K562 (cell line): ENCODE measurements around the gene RNF123. TPM values are rescaled to one million over a fixed set of nuclear protein-coding genes. Genes with fewer than 3 reads are reported as not detected.

Source experiments
- ATAC-seq: fragments of 200-7000 bp; cut with Tn5 transposase; 3 replicates; pipeline ENCODE4 v1.9.1; 2020; ENCODE audit warnings: moderate library complexity
- BruUV-seq: library from RNA; stranded (reverse); fragments of 400-500 nt; replicated peaks from 2 replicates; lab custom pipeline; 2021; lab: Mats Ljungman, UMichigan
- CTCF ChIA-PET: fragments of 300-600 bp; formaldehyde crosslinking; extraction: SDS; loops from one replicate; lab custom pipeline; 2021; ENCODE audit warnings: low intra/inter-chr PET ratio; lab: Yijun Ruan, JAX
- POLR2A ChIA-PET: fragments of 300-600, 350-650 bp; sonication (Branson Sonifier 250); formaldehyde crosslinking; extraction: SDS; loops from one replicate; lab custom pipeline; 2021; ENCODE audit warnings: antibody characterized with exemption, inconsistent platforms; lab: Yijun Ruan, JAX
- DNase-seq, 4 experiments: peaks; one replicate each; pipeline versions ENCODE4 v3.0.0 to v3.0.0-alpha.2; 2011 to 2018; ENCODE audit warnings: low spot score in 3 of 4, mixed read lengths in 3 of 4; ENCODE audit errors: extremely low read depth in 1 of 4
- FAIRE-seq: peaks from 2 replicates; lab custom pipeline; 2011; peaks lifted over from hg19 to GRCh38; lab: Jason Lieb, UNC
- H2AFZ ChIP-seq: 2 replicates; pipeline ENCODE4 v1.6.0; 2011; ENCODE audit warnings: low read depth, low read length, control low read depth, inconsistent platforms
- H3K27ac ChIP-seq: fragments of 200-600 bp; 3 replicates; pipeline ENCODE4 v1.8.0; 2011; ENCODE audit warnings: low read depth, mild to moderate bottlenecking, control low read depth, inconsistent platforms, low read length, moderate library complexity, mixed read lengths; ENCODE audit errors: extremely low read depth
- H3K27me3 ChIP-seq, 2 experiments: fragments of 300-600 bp in 1 of 2; 2 replicates in 1 of 2; 3 replicates in 1 of 2; pipeline versions ENCODE4 v1.6.0 to v1.8.0; 2011; ENCODE audit warnings: inconsistent platforms in 2 of 2, low read length in 2 of 2, mild to moderate bottlenecking in 1 of 2, mixed read lengths in 1 of 2, moderate library complexity in 1 of 2; ENCODE audit not compliant: control insufficient read depth in 2 of 2, insufficient read depth in 2 of 2
- H3K36me3 ChIP-seq: fragments of 300-600 bp; 3 replicates; pipeline ENCODE4 v1.8.0; 2011; ENCODE audit warnings: mild to moderate bottlenecking, low read length, inconsistent platforms; ENCODE audit not compliant: control insufficient read depth, insufficient read depth
- H3K4me1 ChIP-seq, 2 experiments: fragments of 200-600 bp in 1 of 2; replicated peaks in 1 of 2; 2 replicates in 1 of 2; 3 replicates in 1 of 2; pipeline versions ENCODE4 v1.5.1 to v1.8.0; 2011; ENCODE audit warnings: inconsistent platforms in 2 of 2, low read length in 2 of 2, mild to moderate bottlenecking in 1 of 2, mixed read lengths in 1 of 2, moderate library complexity in 1 of 2; ENCODE audit not compliant: control insufficient read depth in 2 of 2, insufficient read depth in 2 of 2
- H3K4me2 ChIP-seq: 2 replicates; pipeline ENCODE4 v1.6.1; 2011; ENCODE audit warnings: low read length, control low read depth, inconsistent platforms, mixed read lengths; ENCODE audit not compliant: insufficient read depth
- H3K4me3 ChIP-seq: fragments of 200-600 bp; sonication (generic), shearing (Covaris generic); 2 replicates; pipeline ENCODE4 v1.5.1; 2016; ENCODE audit warnings: control low read depth, inconsistent platforms
- H3K79me2 ChIP-seq: fragments of 200-600 bp; 3 replicates; pipeline ENCODE4 v1.8.0; 2011; ENCODE audit warnings: low read length, inconsistent platforms; ENCODE audit not compliant: control insufficient read depth, insufficient read depth
- H3K9ac ChIP-seq, 2 experiments: 2 replicates each; pipeline versions ENCODE4 v1.6.0 to v1.6.1; 2011; ENCODE audit warnings: low read depth in 2 of 2, low read length in 2 of 2, control low read depth in 1 of 2, inconsistent platforms in 1 of 2, mild to moderate bottlenecking in 1 of 2, mixed read lengths in 1 of 2; ENCODE audit not compliant: insufficient read depth in 1 of 2
- H3K9me1 ChIP-seq: one replicate; pipeline ENCODE4 v1.6.0; 2011; ENCODE audit warnings: inconsistent platforms, mild to moderate bottlenecking, low read length, moderate library complexity; ENCODE audit not compliant: control insufficient read depth, insufficient read depth
- H3K9me3 ChIP-seq: replicated peaks from 2 replicates; pipeline ENCODE4 v1.5.1; 2011; ENCODE audit warnings: low read depth, low read length, inconsistent platforms; ENCODE audit not compliant: control insufficient read depth, insufficient read depth
- H4K20me1 ChIP-seq: replicated peaks from 2 replicates; pipeline ENCODE4 v1.6.1; 2011; ENCODE audit warnings: low read length, inconsistent platforms, mixed read lengths; ENCODE audit not compliant: control insufficient read depth, insufficient read depth
- CBFA2T2 ChIP-seq: fragments of 450-650 bp; conservative IDR thresholded peaks from 2 replicates; pipeline ENCODE4 v1.6.1; 2017; ENCODE audit warnings: mild to moderate bottlenecking
- CBFA2T3 ChIP-seq: fragments of 450-650 bp; IDR thresholded peaks from 2 replicates; pipeline ENCODE4 v1.6.1; 2017
- ETV1 ChIP-seq: fragments of 450-650 bp; conservative IDR thresholded peaks from 2 replicates; pipeline ENCODE4 v1.6.1; 2016; ENCODE audit warnings: missing genetic modification characterization, control low read depth, low read depth, missing compliant biosample characterization
- ETV5 ChIP-seq: sonication (generic); formaldehyde crosslinking; IDR thresholded peaks from 2 replicates; pipeline ENCODE4 v1.4.0; 2020; ENCODE audit warnings: low read depth, mild to moderate bottlenecking, missing genetic modification reagents
- FOXJ3 ChIP-seq: sonication (generic); formaldehyde crosslinking; IDR thresholded peaks from 2 replicates; pipeline ENCODE4 v1.4.0; 2020; ENCODE audit warnings: mild to moderate bottlenecking, missing genetic modification reagents
- FOXP4 ChIP-seq: sonication (generic); formaldehyde crosslinking; IDR thresholded peaks from 2 replicates; pipeline ENCODE4 v1.8.0; 2022; ENCODE audit warnings: mild to moderate bottlenecking, missing genetic modification reagents, borderline replicate concordance
- LARP7 ChIP-seq: fragments of 450-650 bp; IDR thresholded peaks from 2 replicates; pipeline ENCODE4 v1.6.1; 2016
- MCM2 ChIP-seq: fragments of 450-650 bp; IDR thresholded peaks from 2 replicates; pipeline ENCODE4 v1.6.1; 2017; ENCODE audit warnings: low read depth, mild to moderate bottlenecking
- NONO ChIP-seq, 2 experiments: fragments of 200-400 bp in 1 of 2; fragments of 450-650 bp in 1 of 2; formaldehyde crosslinking in 1 of 2; IDR thresholded peaks; 2 replicates each; pipeline ENCODE4 v1.6.1; 2017; ENCODE audit warnings: low read depth in 2 of 2, mild to moderate bottlenecking in 2 of 2, moderate library complexity in 2 of 2, low read length in 1 of 2
- SAP30 ChIP-seq: fragments of 200-600 bp; sonication (generic); IDR thresholded peaks from 2 replicates; pipeline ENCODE4 v1.6.1; 2012; ENCODE audit warnings: borderline replicate concordance, low read depth, mild to moderate bottlenecking, moderate library complexity, low read length, control low read depth, inconsistent platforms; ENCODE audit not compliant: insufficient read depth, poor library complexity, severe bottlenecking
- TCFL5 ChIP-seq: fragments of 250-450 bp; sonication (Bioruptor Pico); conservative IDR thresholded peaks from 2 replicates; pipeline ENCODE4 v1.6.1; 2021; ENCODE audit warnings: mild to moderate bottlenecking, moderate library complexity, matching md5 sums
- U2AF1 ChIP-seq: fragments of 200-400 bp; formaldehyde crosslinking; optimal IDR thresholded peaks from 2 replicates; pipeline ENCODE3; 2017; ENCODE audit warnings: mild to moderate bottlenecking, low read depth, low read length, moderate library complexity
- ZNF592 ChIP-seq: fragments of 450-650 bp; IDR thresholded peaks from 2 replicates; pipeline ENCODE4 v1.6.1; 2017; ENCODE audit warnings: antibody characterized with exemption, mild to moderate bottlenecking
- WGBS: fragments of 100-300 bp; shearing (Covaris generic); methylation state at CpG from one replicate; pipeline ENCODE4 v1.1.6; 2016; ENCODE audit warnings: low coverage, mixed read lengths; ENCODE audit not compliant: insufficient coverage; ENCODE audit errors: missing lambda C conversion rate; 5-methylcytosine and 5-hydroxymethylcytosine counted together
- in situ Hi-C: fragments of 300-500 bp; cut with MboI; formaldehyde crosslinking; loops from 4 replicates; pipeline ENCODE4 v1.15.0; 2018; ENCODE audit warnings: inconsistent platforms, mixed read lengths
- intact Hi-C: fragments of 100-400 bp; cut with micrococcal nuclease; formaldehyde crosslinking; loops from 2 replicates; pipeline ENCODE4 v1.14.2; 2022
- polyA plus RNA-seq, 8 experiments: library from polyadenylated mRNA; depleted of rRNA in 4 of 8; stranded (reverse) in 5 of 8; unstranded in 3 of 8; fragments of >200 nt; fragmentation: Nextera tagmentation in 2 of 8; fragmentation: Illumina TruSeq in 1 of 8; extraction: Ambion mirVana in 2 of 8; extraction: Trizol in 1 of 8; gene quantifications; 2 replicates each; pipeline versions ENCODE4 v1.2.1 to v1.2.3, GENCODE V29; 2011 to 2014; ENCODE audit warnings: inconsistent platforms in 1 of 8, missing spikeins in 1 of 8
- total RNA-seq, 7 experiments: library from RNA; depleted of rRNA in 6 of 7; stranded (reverse); fragments of >200 nt in 6 of 7; fragmentation: Illumina TruSeq in 2 of 7; extraction: Trizol in 2 of 7; gene quantifications; 2 replicates each; pipeline versions ENCODE4 v1.2.1 to v1.2.3, GENCODE V29; 2011 to 2021; ENCODE audit warnings: low replicate concordance in 1 of 7
- TF ChIP-seq, protein P1 (sequence below): sonication (generic); formaldehyde crosslinking; IDR thresholded peaks from 2 replicates; pipeline ENCODE4 v1.8.0; 2022; ENCODE audit warnings: mild to moderate bottlenecking, missing genetic modification reagents

Gene RNF123
- total and polyA plus RNA-seq, 9 of the 15 experiments (the other 6 are each of a cell fraction or from before 2014, with no cell fraction given), result 8.7 to 53.1 (median 17.5) TPM

- peak overlapping the region; percentile 84 for H2AFZ ChIP-seq
- TSS peak; percentile 84 for BruUV-seq
- peak in 2 of 4 experiments; percentile 26 to 45 for DNase-seq
- TF ChIP-seq SAP30 (no peak), CBFA2T2 (0 out of 2 replicates have a peak, but pooled peaks have one; percentile 2), ETV5 (0 out of 2 replicates have a peak, but pooled peaks have one; percentile 23), ETV1 (no peak), FOXP4 (CRISPR knock-in tag) (peak; percentile 49; the same call in 1 of the 2 replicates), CBFA2T3 (peak; percentile 28; the same call in 1 of the 2 replicates), ZNF592 (peak; percentile 71; the same call in 1 of the 2 replicates), LARP7 (no peak), FOXJ3 (CRISPR knock-in tag) (no peak), MCM2 (no peak), TCFL5 (no peak), NONO (IDR thresholded peaks at IDR 0.05; ENCODE audit: low read depth in 2 of 2, low read length in 1 of 2) (no peak), U2AF1 (no peak)
- TF ChIP-seq, protein P1, sequence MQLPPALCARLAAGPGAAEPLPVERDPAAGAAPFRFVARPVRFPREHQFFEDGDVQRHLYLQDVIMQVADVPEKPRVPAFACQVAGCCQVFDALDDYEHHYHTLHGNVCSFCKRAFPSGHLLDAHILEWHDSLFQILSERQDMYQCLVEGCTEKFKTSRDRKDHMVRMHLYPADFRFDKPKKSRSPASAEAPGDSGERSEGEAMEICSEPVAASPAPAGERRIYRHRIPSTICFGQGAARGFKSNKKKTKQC (CRISPR knock-in tag), result 0 out of 2 replicates have a peak, but pooled peaks have one; percentile 52
These were observed 16.1 kb upstream of the RNF123 start for GRCh38 chr3:49673121-49673714.

More at GRCh38 chr3:49673121-49673714, 16.1 kb upstream of the RNF123 start:
- peaks cover 33% of the 10 kb centered on the region; the same call in 2 of the 3 replicates for H3K36me3 ChIP-seq
- FAIRE-seq, result no peak
- peak overlapping the region; percentile 95 to 98 for H3K9ac ChIP-seq
- ChIA-PET CTCF (interaction anchor here (1.9 kb wide), 1 partner anchor 133 kb away, joined by 21 read pairs; no protein-coding TSS in a partner anchor), POLR2A (interaction anchor here (0.7 to 1.0 kb wide), 3 partner anchors 16 to 208 kb away, joined by 4 to 5 read pairs (median 4); no protein-coding TSS in a partner anchor)
- 0% methylated on average over 2 of the region's 17 CpGs for WGBS
- H3K9me3 ChIP-seq, result no peaks in the 10 kb centered on the region
- no peaks in the 10 kb centered on the region; the same call in 1 of the 2 replicates for H4K20me1 ChIP-seq
- in situ Hi-C loops (loop anchor here (5.0 kb wide), 1 partner anchor 131 kb away; no protein-coding TSS in a partner anchor), intact Hi-C loops (loop anchor here (5.0 kb wide), 1 partner anchor 106 kb away; no protein-coding TSS in a partner anchor)
- peak overlapping the region; percentile 94 for H3K27ac ChIP-seq
- peaks cover 2% of the 10 kb centered on the region for H3K9me1 ChIP-seq
- H3K4me1 ChIP-seq, result peaks cover 17 to 33% of the 10 kb centered on the region in 2 experiments; a peak in 4 of 5 replicates
- peaks cover 29% of the 10 kb centered on the region for H3K79me2 ChIP-seq
- H3K4me2 ChIP-seq, result peak overlapping the region; percentile 95
- 0 out of 3 replicates have a peak, but pooled peaks have one; percentile 1 for ATAC-seq
- H3K4me3 ChIP-seq, result peak overlapping the region; percentile 81
- no peaks in the 10 kb centered on the region for H3K27me3 ChIP-seq
